GM18870 (cell line): ENCODE data around the gene MARS1.

Experiments used
- ATAC-seq: cut with Tn5 transposase; IDR thresholded peaks from one replicate; pipeline ENCODE4 v1.9.1; 2021; ENCODE audit warnings: moderate library complexity; ENCODE audit not compliant: unreplicated experiment

The MARS1 gene

GRCh38 chr12:57526477-57527126, 38.7 kb downstream of the MARS1 start:
- no peak for ATAC-seq

GRCh38 chr12:57527184-57527583, 39.3 kb downstream of the MARS1 start:
- ATAC-seq = no peak

GRCh38 chr12:57528176-57528575, 40.3 kb downstream of the MARS1 start:
- ATAC-seq = no peak

GRCh38 chr12:57528831-57529555, 41.1 kb downstream of the MARS1 start:
- no peak for ATAC-seq

- no peak for ATAC-seq
Measured at GRCh38 chr12:57529831-57530230, 42.0 kb downstream of the MARS1 start.

- ATAC-seq = no peak
Measured at GRCh38 chr12:57530396-57531142, 42.7 kb downstream of the MARS1 start.

GRCh38 chr12:57531836-57532235, 44.0 kb downstream of the MARS1 start:
- ATAC-seq = no peak

GRCh38 chr12:57533108-57533507, 45.2 kb downstream of the MARS1 start:
- ATAC-seq = no peak

- no peak for ATAC-seq
Measured at GRCh38 chr12:57534250-57534649, 46.4 kb downstream of the MARS1 start.

- no peak for ATAC-seq
Measured at GRCh38 chr12:57534991-57535543, 47.2 kb downstream of the MARS1 start.

- ATAC-seq = no peak
Measured at GRCh38 chr12:57535764-57536596, 48.1 kb downstream of the MARS1 start.

GRCh38 chr12:57536597-57536942, 48.7 kb downstream of the MARS1 start:
- ATAC-seq = no peak

GRCh38 chr12:57539134-57539768, 51.4 kb downstream of the MARS1 start:
- no peak for ATAC-seq

GRCh38 chr12:57541001-57541400, 53.1 kb downstream of the MARS1 start:
- no peak for ATAC-seq

GRCh38 chr12:57541717-57542116, 53.8 kb downstream of the MARS1 start:
- no peak for ATAC-seq

GRCh38 chr12:57543581-57543980, 55.7 kb downstream of the MARS1 start:
- ATAC-seq = no peak

- ATAC-seq = no peak
Measured at GRCh38 chr12:57545809-57546437, 58.1 kb downstream of the MARS1 start.

GRCh38 chr12:57546438-57547287, 58.8 kb downstream of the MARS1 start, which contains the start of gene DCTN2:
Gene DCTN2, minus strand, starts transcription at chr12:57547192. Its CDS starts 129 bp downstream, at chr12:57547063.
- ATAC-seq = peak; percentile 96
